GM19452 (cell line): Measurements from ENCODE around the gene TMEM45A.
"Not testable (repeated sequence)": the region's sequence is repeated elsewhere in the genome, so short reads cannot be mapped to it uniquely, and the experiment has no call there.

ENCODE experiments used
- ATAC-seq: cut with Tn5 transposase; IDR thresholded peaks from one replicate; pipeline ENCODE4 v1.9.1; 2021; ENCODE audit not compliant: unreplicated experiment

Gene TMEM45A

GRCh38 chr3:100483529-100483928 is 8.9 kb upstream of the TMEM45A start:
- no peak for ATAC-seq

DNA sequence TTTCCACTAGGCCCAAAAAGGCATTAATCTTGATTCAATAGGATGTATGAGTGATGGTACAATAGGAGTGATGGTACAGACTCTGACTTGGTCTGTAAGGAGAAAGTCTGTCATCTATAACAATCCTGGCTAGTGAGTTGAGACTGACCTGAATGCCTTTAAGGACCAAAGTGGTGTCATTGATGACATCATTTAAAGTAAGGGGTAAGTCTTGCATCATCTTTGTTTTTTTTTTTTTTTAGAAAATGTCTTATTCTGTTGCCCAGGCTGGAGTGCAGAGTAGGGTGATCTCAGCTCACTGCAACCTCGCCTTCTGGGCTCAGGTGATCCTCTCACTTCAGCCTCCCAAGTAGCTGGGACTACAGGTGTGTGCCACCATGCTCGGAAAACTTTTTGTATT is 5.6 kb upstream of the TMEM45A start:
- ATAC-seq = no peak

GRCh38 chr3:100489118-100489517 is 3.3 kb upstream of the TMEM45A start:
- ATAC-seq = no peak

DNA sequence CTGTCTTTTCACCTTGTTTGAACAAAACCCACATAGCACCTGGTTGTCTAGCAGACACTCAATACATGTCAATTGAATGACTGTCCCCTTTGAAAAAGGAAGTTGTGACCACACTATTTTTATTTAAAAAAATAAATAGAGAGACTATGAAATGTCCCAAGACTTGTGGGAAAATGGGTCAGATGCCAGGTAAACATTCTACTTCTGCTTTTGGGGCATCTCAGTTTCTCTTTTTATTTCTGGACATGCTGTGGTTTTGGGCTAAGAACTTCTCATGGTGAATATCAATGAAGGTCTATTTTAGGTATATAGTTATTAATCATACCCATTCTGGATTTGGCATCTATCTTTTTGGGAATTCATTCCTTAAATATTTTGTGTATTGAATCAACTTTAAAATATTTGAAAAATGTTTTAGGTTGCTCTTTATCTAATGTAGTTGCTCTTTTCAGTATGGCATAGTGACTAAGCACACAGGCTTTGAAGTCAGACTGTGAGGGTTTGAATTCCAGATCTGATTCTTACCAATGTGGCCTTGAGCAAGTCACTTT is 4.4 kb downstream of the TMEM45A start:
- ATAC-seq = peak; percentile 31

DNA sequence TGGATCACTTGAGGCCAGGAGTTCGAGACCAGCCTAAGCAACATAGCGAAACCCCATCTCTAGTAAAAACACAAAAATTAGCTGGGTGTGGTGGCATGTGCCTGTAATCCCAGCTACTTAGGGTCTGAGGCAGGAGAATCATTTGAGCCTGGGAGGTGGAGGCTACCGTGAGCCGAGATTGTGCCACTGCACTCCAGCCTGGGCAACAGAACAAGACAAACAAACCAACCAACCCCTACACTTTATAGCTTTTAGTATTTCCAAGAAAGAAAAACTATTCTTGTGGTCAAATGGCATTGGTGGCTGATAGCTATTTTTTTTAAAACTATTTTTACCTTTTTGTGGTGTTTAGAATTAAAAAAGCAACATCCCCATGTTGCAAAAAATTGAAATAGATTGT is 7.2 kb downstream of the TMEM45A start:
- no peak for ATAC-seq

DNA sequence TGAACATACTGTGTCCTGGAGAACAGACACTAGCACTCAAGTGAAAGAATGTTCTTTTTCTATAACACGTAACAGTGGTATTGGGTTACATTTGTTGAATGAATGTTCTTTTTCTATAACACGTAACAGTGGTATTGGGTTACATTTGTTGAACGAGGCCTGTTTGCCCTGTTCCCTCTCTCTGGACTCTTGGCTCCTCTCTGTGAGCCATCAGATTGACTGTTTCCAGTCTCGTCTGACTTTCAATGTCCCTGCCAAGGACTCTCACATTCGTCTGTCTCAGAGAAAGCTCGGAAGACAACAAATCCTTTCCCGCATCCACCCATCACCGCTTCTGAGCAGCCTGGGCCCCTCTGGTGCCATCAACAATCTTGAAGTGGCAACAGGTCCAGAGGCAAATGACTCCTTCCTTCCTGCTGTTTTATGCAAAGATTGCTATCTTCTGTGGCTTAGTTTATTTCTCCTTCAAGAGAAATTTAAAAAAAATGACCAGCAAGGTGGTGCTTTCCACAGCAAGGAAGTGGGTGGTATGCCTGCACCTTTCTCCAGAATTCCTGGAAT is 8.0 kb downstream of the TMEM45A start:
- no peak for ATAC-seq

- ATAC-seq = no peak
Observed at GRCh38 chr3:100503448-100503847, 11.0 kb downstream of the TMEM45A start.

- no peak for ATAC-seq
Observed at GRCh38 chr3:100506355-100506754, 13.9 kb downstream of the TMEM45A start.

GRCh38 chr3:100509818-100510217 is 17.4 kb downstream of the TMEM45A start:
- not testable (repeated sequence) for ATAC-seq

- no peak for ATAC-seq
Observed at GRCh38 chr3:100516232-100516631, 23.8 kb downstream of the TMEM45A start.

- ATAC-seq = no peak
Observed at GRCh38 chr3:100516838-100517237, 24.4 kb downstream of the TMEM45A start.

GRCh38 chr3:100517276-100517675 is 24.9 kb downstream of the TMEM45A start:
- ATAC-seq = no peak

GRCh38 chr3:100518244-100518643 is 25.8 kb downstream of the TMEM45A start:
- ATAC-seq = no peak

DNA sequence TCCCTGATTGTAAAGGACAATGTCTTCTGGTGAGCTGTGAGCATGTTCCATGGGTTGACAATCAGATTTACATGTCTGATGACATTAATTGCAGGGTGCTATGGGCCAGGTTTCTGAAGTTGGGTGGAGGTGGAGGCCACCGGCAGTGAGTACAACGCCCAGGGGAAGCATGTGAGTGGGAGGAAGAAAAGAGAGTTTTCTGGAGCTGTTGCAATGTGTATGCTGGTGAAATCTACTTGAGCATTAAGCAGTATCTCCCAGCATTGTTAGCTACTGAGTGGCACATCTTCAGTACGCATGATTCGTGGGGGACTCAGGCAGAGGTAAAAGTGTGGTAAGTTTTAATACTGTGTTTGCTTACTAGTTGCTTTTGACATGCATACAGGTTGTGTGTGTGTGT is 26.6 kb downstream of the TMEM45A start:
- no peak for ATAC-seq

GRCh38 chr3:100521439-100521845 is 29.0 kb downstream of the TMEM45A start:
- no peak for ATAC-seq

GRCh38 chr3:100522125-100522524 is 29.7 kb downstream of the TMEM45A start:
- ATAC-seq = no peak

- no peak for ATAC-seq
Observed at GRCh38 chr3:100523050-100523760, 30.8 kb downstream of the TMEM45A start.

GRCh38 chr3:100525753-100526612 is 33.6 kb downstream of the TMEM45A start:
- ATAC-seq = no peak

- no peak for ATAC-seq
Observed at GRCh38 chr3:100526613-100527346, 34.4 kb downstream of the TMEM45A start.

DNA sequence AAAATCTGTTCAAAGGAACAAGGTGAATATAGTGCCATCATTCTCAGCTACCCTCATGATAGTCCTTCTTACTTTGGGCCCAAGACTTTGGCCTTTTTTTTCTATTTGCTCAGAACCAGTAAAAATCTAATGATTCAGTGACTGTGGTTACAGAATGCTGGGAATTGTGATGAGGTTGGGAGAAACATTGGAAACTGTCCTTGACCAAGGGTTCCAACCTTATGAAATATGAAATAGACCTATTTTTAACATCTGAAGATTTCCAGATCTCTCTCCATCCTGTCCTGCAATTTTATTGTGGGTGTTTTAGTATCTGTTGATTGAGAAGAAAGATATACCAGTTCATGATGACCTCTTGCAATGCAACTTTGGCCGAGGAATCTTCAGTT is 34.9 kb downstream of the TMEM45A start:
- no peak for ATAC-seq

DNA sequence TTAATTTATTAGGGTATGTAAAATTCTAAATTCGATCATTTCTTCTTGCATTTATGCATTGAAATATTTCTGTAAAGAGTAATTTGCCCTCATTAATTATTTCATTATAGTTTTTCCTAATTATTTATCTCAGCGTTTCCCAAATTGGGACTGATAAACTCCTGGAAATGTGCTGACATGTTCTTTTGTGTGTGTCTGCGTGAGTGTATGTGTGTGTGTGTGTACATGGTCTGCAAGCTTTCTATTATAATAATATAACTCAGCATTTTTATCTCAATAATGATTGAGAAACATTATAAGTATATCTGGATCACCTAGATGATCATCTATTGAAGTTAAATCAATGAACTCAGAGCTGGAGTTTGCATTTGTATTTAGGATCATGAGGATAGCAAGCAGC is 38.7 kb downstream of the TMEM45A start:
- ATAC-seq = no peak
